Trophoblast cell (in vitro differentiated cells and primary cell): ENCODE results near the gene GET3.
A peak's percentile ranks its signal among the peaks of the same experiment; 100 is the strongest.

Experiments used
- DNase-seq, 2 donors: peaks; one replicate each; pipeline ENCODE4 v3.0.0-alpha.2; 2016
- H2AFZ ChIP-seq: 2 replicates; pipeline ENCODE4 v1.6.1; 2013; ENCODE audit warnings: low read length, moderate library complexity, mild to moderate bottlenecking; ENCODE audit not compliant: insufficient read depth, poor library complexity
- H2AK5ac ChIP-seq: 2 replicates; pipeline ENCODE4 v1.6.1; 2013; ENCODE audit warnings: mild to moderate bottlenecking, low read length
- H2BK120ac ChIP-seq: 2 replicates; pipeline ENCODE4 v1.6.1; 2013; ENCODE audit warnings: low read length, mild to moderate bottlenecking, moderate library complexity; ENCODE audit not compliant: insufficient read depth, poor library complexity
- H2BK12ac ChIP-seq: 2 replicates; pipeline ENCODE4 v1.6.1; 2013; ENCODE audit warnings: mild to moderate bottlenecking, low read length, moderate library complexity
- H2BK5ac ChIP-seq: 2 replicates; pipeline ENCODE4 v1.6.1; 2013; ENCODE audit warnings: low read length, low read depth, moderate library complexity, mild to moderate bottlenecking; ENCODE audit not compliant: poor library complexity
- H3K14ac ChIP-seq: 2 replicates; pipeline ENCODE4 v1.6.1; 2013; ENCODE audit warnings: mild to moderate bottlenecking, low read length
- H3K18ac ChIP-seq: 2 replicates; pipeline ENCODE4 v1.6.1; 2013; ENCODE audit warnings: mild to moderate bottlenecking, low read length
- H3K23ac ChIP-seq: 2 replicates; pipeline ENCODE4 v1.6.1; 2013; ENCODE audit warnings: low read length
- H3K27ac ChIP-seq: 2 replicates; pipeline ENCODE4 v1.5.1; 2013; ENCODE audit warnings: low read depth, mild to moderate bottlenecking, inconsistent platforms, low read length, moderate library complexity
- H3K27me3 ChIP-seq: 2 replicates; pipeline ENCODE4 v1.6.1; 2013; ENCODE audit warnings: inconsistent platforms, mild to moderate bottlenecking, low read length, moderate library complexity; ENCODE audit not compliant: insufficient read depth
- H3K36me3 ChIP-seq, 2 experiments: 1 replicate in 1 of 2; 2 replicates in 1 of 2; pipeline ENCODE4 v1.6.1; 2013; ENCODE audit warnings: low read length in 2 of 2, mild to moderate bottlenecking in 2 of 2, moderate library complexity in 1 of 2; ENCODE audit not compliant: insufficient read depth in 2 of 2, control insufficient read depth in 1 of 2
- H3K4ac ChIP-seq: 2 replicates; pipeline ENCODE4 v1.6.1; 2013; ENCODE audit warnings: low read depth, mild to moderate bottlenecking, low read length, moderate library complexity
- H3K4me1 ChIP-seq, 2 experiments: 1 replicate in 1 of 2; 2 replicates in 1 of 2; pipeline ENCODE4 v1.6.1; 2013; ENCODE audit warnings: low read length in 2 of 2, mild to moderate bottlenecking in 2 of 2, moderate library complexity in 1 of 2; ENCODE audit not compliant: insufficient read depth in 2 of 2, control insufficient read depth in 1 of 2
- H3K4me2 ChIP-seq: 2 replicates; pipeline ENCODE4 v1.6.1; 2013; ENCODE audit warnings: inconsistent platforms, mild to moderate bottlenecking, low read length, moderate library complexity
- H3K4me3 ChIP-seq: 2 replicates; pipeline ENCODE4 v1.5.1; 2013; ENCODE audit warnings: mild to moderate bottlenecking, low read depth, low read length, inconsistent platforms
- H3K79me1 ChIP-seq: one replicate; pipeline ENCODE4 v1.6.1; 2013; ENCODE audit warnings: low read length
- H3K79me2 ChIP-seq: 2 replicates; pipeline ENCODE4 v1.6.1; 2013; ENCODE audit warnings: low read length, mild to moderate bottlenecking; ENCODE audit not compliant: control insufficient read depth, insufficient read depth, poor library complexity
- H3K9ac ChIP-seq: 2 replicates; pipeline ENCODE4 v1.6.1; 2013; ENCODE audit warnings: mild to moderate bottlenecking, low read length
- H3K9me3 ChIP-seq: 2 replicates; pipeline ENCODE4 v1.6.1; 2013; ENCODE audit warnings: low read depth, mild to moderate bottlenecking, control low read depth, inconsistent platforms, low read length; ENCODE audit not compliant: insufficient read depth
- H4K12ac ChIP-seq: 2 replicates; pipeline ENCODE4 v1.6.1; 2013; ENCODE audit warnings: low read depth, mild to moderate bottlenecking, low read length, moderate library complexity
- H4K8ac ChIP-seq: 2 replicates; pipeline ENCODE4 v1.6.1; 2013; ENCODE audit warnings: low read depth, mild to moderate bottlenecking, low read length, moderate library complexity
- H4K91ac ChIP-seq: one replicate; pipeline ENCODE4 v1.6.1; 2013; ENCODE audit warnings: low read depth, mild to moderate bottlenecking, low read length, moderate library complexity
- WGBS: extraction: QIAGEN DNeasy Blood & Tissue Kit; methylation state at CpG from one replicate; pipeline ENCODE4 v1.1.7; 2013; ENCODE audit warnings: missing lambda C conversion rate; ENCODE audit not compliant: insufficient read length, insufficient coverage; ENCODE audit errors: extremely low coverage; 5-methylcytosine and 5-hydroxymethylcytosine counted together

GET3 gene

DNA sequence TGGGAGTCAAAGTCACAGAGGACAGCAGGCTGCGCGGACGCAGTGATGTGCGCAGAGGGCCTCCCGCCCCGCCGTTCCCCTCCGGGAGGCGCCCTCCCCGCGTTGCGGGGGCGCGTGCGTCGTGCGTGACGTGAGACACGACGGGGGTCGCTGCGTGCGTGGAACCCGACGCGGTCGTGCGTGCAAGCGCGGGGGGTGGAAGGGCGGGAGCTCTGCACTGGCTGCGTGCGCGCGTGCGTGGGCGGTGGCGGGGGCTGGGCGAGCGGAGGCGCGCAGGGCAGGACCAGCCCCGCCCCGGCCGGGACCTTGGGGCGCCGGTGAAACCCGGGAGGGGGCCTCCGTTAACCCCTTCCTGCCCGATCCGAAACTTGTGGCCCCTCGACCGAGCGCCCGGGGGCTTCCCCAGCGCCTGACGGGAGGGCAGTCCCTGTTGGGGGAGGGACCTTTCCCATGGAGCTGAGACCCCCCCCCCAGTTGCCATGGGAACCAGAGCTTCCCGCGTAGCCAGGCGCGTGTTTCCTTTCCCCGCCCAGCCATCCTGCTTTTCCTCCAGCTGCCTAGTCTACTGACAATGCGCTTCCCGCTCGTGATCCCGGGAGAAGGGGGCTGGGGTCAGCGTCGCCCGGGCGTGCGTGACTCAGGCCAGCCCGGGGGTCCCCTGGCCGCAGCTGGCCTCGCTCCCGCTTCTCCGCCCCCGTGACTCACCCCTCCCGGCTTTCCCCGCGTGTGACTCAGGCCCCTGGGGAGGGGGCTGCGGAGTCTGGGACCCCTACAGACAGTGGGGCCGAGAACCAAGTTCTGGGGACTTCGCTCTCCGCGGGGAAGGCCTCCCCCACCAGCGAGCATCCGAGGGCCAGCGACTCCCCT lies 45.4 kb downstream of the GET3 start:
- Histone ChIP-seq H3K4me2 (peak overlapping the region; percentile 75), H3K9ac (peak overlapping the region; percentile 15), H4K91ac (peak overlapping the region; percentile 100), H3K27me3 (no peaks in the 10 kb centered on the region), H3K4me1 (peaks cover 47 to 55% of the 10 kb centered on the region in 2 experiments), H3K23ac (no peak overlapping the region), H3K27ac (peak overlapping the region; percentile 96), H2AFZ (peak overlapping the region; percentile 80), H3K9me3 (no peaks in the 10 kb centered on the region), H3K4ac (peak overlapping the region; percentile 68), H2BK5ac (peak overlapping the region; percentile 90), H2BK120ac (peak overlapping the region; percentile 98), H3K36me3 (no peaks in the 10 kb centered on the region), H3K14ac (peak overlapping the region; percentile 91), H2BK12ac (peak overlapping the region; percentile 92), H3K79me2 (peaks cover 13% of the 10 kb centered on the region), H2AK5ac (peak overlapping the region; percentile 51), H3K79me1 (peaks cover 60% of the 10 kb centered on the region), H4K8ac (peak overlapping the region; percentile 91), H4K12ac (peak overlapping the region; percentile 61), H3K4me3 (peak overlapping the region; percentile 70), H3K18ac (peak overlapping the region; percentile 93)
- no CpG with 5 or more reads among the region's 88 CpGs for WGBS
- peak in 1 of 2 donors; percentile 52 for DNase-seq

DNA sequence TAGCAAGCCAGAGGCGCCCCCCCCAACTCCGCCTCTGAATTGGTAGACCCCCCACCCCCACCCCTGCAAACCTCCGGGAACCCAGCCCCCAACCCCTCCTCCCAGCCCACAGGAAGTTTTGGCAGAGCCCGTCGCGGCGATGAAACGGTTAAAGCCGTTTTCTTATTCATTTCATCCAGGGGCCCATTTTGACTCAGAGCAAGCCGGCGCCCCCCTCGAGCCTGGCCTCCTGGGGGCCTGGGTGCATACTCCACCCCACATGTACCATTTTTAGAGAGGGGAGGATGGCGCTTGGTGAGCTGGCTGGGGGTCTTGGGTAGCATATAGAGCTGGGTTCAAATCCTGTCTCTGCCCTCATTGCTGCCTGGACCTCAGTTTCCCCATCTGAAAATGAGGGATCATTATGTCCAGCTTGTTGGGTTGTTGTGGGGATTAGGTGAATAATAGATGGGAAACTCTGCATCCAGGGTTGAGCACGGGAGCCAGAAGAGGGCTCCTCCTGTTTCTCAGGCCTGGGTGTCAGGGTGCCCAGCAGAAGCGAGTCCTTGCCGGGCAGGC lies 46.1 kb downstream of the GET3 start:
- H3K9ac ChIP-seq, result peak overlapping the region; percentile 11
- no peaks in the 10 kb centered on the region for H3K9me3 ChIP-seq
- H3K27ac ChIP-seq, result peak overlapping the region; percentile 96
- H3K27me3 ChIP-seq, result no peaks in the 10 kb centered on the region
- H3K18ac ChIP-seq, result peak overlapping the region; percentile 93
- H3K4me2 ChIP-seq, result peak overlapping the region; percentile 75
- peak overlapping the region; percentile 89 for H3K4ac ChIP-seq
- H3K79me2 ChIP-seq, result peaks cover 11% of the 10 kb centered on the region
- peak overlapping the region; percentile 92 for H2AK5ac ChIP-seq
- H3K23ac ChIP-seq, result no peak overlapping the region
- DNase-seq, result peak in 1 of 2 donors; percentile 24
- no peak overlapping the region for H3K4me3 ChIP-seq
- peak overlapping the region; percentile 28 for H4K12ac ChIP-seq
- peaks cover 47 to 55% of the 10 kb centered on the region in 2 experiments for H3K4me1 ChIP-seq
- peak overlapping the region; percentile 91 for H4K8ac ChIP-seq
- H2AFZ ChIP-seq, result peak overlapping the region; percentile 80
- peak overlapping the region; percentile 97 for H2BK5ac ChIP-seq
- H4K91ac ChIP-seq, result peak overlapping the region; percentile 100
- H3K79me1 ChIP-seq, result peaks cover 58% of the 10 kb centered on the region
- H3K36me3 ChIP-seq, result no peaks in the 10 kb centered on the region
- H3K14ac ChIP-seq, result peak overlapping the region; percentile 96
- peak overlapping the region; percentile 88 for H2BK12ac ChIP-seq
- no CpG with 5 or more reads among the region's 16 CpGs for WGBS
- H2BK120ac ChIP-seq, result peak overlapping the region; percentile 98

- WGBS, result no CpG with 5 or more reads among the region's 19 CpGs
- Histone ChIP-seq H2BK5ac (peak overlapping the region; percentile 97), H2AK5ac (peak overlapping the region; percentile 92), H3K18ac (peak overlapping the region; percentile 83), H4K12ac (peak overlapping the region; percentile 28), H3K23ac (no peak overlapping the region), H2BK12ac (peak overlapping the region; percentile 88), H3K4ac (peak overlapping the region; percentile 89), H2BK120ac (peak overlapping the region; percentile 98), H3K36me3 (no peaks in the 10 kb centered on the region), H3K9ac (peak overlapping the region; percentile 11), H3K27ac (peak overlapping the region; percentile 96), H2AFZ (peak overlapping the region; percentile 57), H3K27me3 (no peaks in the 10 kb centered on the region), H3K4me1 (peaks cover 47 to 55% of the 10 kb centered on the region in 2 experiments), H3K79me2 (peaks cover 12% of the 10 kb centered on the region), H3K9me3 (no peaks in the 10 kb centered on the region), H3K14ac (peak overlapping the region; percentile 96), H3K4me3 (no peak overlapping the region), H3K79me1 (peaks cover 58% of the 10 kb centered on the region), H3K4me2 (peak overlapping the region; percentile 53), H4K91ac (peak overlapping the region; percentile 100), H4K8ac (peak overlapping the region; percentile 70)
- DNase-seq, result no peak
These were observed 46.6 kb downstream of the GET3 start for GRCh38 chr19:12783849-12784393.

- no peaks in the 10 kb centered on the region for H3K27me3 ChIP-seq
- peak overlapping the region; percentile 21 for H2AFZ ChIP-seq
- peak overlapping the region; percentile 3 for H4K8ac ChIP-seq
- H3K79me1 ChIP-seq, result peaks cover 59% of the 10 kb centered on the region
- peaks cover 49 to 54% of the 10 kb centered on the region in 2 experiments for H3K4me1 ChIP-seq
- H2BK120ac ChIP-seq, result peak overlapping the region; percentile 79
- no CpG with 5 or more reads among the region's 10 CpGs for WGBS
- DNase-seq, result peak in 1 of 2 donors; percentile 37
- no peak overlapping the region for H3K23ac ChIP-seq
- H3K36me3 ChIP-seq, result no peaks in the 10 kb centered on the region
- H3K4me2 ChIP-seq, result peak overlapping the region; percentile 8
- no peak overlapping the region for H3K9ac ChIP-seq
- H3K18ac ChIP-seq, result peak overlapping the region; percentile 13
- H3K79me2 ChIP-seq, result peaks cover 12% of the 10 kb centered on the region
- peak overlapping the region; percentile 84 for H2BK12ac ChIP-seq
- H2AK5ac ChIP-seq, result peak overlapping the region; percentile 78
- no peak overlapping the region for H4K12ac ChIP-seq
- peak overlapping the region; percentile 88 for H2BK5ac ChIP-seq
- H3K4me3 ChIP-seq, result no peak overlapping the region
- peak overlapping the region; percentile 96 for H3K27ac ChIP-seq
- peak overlapping the region; percentile 100 for H4K91ac ChIP-seq
- no peaks in the 10 kb centered on the region for H3K9me3 ChIP-seq
- peak overlapping the region; percentile 53 for H3K4ac ChIP-seq
- peak overlapping the region; percentile 18 for H3K14ac ChIP-seq
These were observed 47.1 kb downstream of the GET3 start for GRCh38 chr19:12784394-12784870.
